GM19099 (cell line): ENCODE measurements around the gene ATP6V1B1.

ENCODE experiments used
- POLR2A ChIP-seq: IDR thresholded peaks from 3 replicates; pipeline ENCODE4 v1.6.1; 2011; ENCODE audit warnings: low read depth; ENCODE audit not compliant: insufficient read length; ENCODE audit errors: extremely low read depth

Gene ATP6V1B1

DNA sequence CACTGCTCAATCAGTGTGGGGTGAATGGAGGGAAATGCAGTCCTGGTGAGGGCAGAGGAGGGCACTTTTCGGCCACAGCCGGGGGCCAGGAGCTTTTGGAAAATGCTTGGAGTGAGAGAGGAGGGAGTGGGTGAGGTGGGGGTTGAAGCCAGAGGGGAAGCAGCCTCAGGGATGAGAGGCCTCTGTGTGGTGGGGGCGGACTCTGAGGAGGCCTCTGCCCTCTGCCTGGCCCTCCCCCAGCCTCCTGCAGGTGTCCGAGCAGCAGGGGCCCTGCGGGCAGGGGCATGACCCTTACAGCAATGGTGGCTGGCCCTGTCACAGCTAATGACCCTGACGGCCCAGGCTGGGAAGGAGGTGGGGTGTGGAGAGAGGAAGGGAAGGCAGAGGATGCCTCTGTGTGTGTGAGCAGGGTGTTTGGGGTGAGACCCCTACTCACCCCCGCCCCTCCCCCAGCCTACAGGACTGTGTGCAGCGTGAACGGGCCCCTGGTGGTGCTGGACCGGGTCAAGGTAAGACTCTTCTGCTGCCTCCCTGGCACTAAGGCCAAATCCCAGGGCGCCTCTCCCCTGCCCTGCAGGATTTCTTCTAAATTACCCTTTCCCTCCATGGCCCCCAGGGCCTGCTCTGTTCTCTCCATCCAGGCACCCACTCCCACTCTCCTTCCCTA, 7.6 kb downstream of the ATP6V1B1 start:
- no peak for TF ChIP-seq POLR2A

DNA sequence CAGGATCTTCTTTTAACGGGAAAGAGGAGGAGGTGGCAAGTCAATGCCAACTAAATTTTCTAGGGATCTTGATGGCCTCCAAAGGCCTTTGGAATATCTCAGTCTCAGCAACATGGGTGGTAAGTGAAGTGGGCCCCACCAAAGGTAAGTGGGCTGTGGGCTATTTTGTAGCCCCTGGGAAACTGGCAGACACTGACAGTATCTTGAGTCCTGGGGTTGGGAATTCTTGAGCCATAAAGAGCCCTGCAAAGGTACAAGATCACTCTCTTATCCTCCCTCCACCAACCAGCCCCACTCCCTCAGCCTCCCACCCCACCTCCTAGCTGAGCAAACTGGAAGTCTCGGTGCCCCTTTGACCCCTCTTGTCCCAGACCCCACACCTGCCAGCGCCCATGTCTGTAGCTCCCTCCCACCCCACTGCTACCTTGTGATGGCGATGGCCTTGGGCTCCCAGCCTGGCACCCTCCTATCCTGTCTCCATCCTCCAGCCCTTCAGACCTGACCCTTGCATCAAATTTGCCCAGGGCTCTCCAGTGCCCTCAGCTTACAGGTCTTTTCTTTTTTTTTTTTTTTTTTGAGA, 8.5 kb downstream of the ATP6V1B1 start:
- TF ChIP-seq POLR2A, result no peak

DNA sequence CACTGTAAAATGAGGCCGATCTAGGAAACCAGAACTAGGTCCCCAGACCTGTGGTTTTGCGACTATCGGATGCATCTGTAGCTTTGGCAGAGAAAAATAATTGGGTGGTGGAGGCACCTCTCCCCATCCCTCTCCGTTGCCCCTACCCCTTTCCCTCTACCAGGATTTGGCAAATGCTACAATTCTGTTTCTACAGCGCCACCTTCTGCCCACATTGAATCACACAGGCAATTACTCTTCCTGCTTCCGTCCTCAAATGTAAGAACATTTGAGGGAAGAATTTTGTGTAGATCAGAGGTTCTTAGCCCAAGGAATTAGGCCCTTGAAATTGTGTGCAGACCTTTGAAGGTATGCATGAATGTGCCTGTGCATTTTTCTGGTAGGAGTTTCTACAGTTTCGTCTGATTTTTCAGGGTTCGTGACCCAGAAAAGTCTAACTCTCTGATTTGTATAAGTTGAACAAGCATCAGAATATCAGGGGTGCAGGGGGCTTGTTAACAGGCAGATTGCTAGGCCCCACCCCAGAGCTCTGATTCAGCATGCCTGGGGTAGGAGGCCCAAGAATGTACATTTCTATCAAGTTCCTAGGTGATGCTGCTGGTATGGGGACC, 11.2 kb downstream of the ATP6V1B1 start:
- no peak for TF ChIP-seq POLR2A

DNA sequence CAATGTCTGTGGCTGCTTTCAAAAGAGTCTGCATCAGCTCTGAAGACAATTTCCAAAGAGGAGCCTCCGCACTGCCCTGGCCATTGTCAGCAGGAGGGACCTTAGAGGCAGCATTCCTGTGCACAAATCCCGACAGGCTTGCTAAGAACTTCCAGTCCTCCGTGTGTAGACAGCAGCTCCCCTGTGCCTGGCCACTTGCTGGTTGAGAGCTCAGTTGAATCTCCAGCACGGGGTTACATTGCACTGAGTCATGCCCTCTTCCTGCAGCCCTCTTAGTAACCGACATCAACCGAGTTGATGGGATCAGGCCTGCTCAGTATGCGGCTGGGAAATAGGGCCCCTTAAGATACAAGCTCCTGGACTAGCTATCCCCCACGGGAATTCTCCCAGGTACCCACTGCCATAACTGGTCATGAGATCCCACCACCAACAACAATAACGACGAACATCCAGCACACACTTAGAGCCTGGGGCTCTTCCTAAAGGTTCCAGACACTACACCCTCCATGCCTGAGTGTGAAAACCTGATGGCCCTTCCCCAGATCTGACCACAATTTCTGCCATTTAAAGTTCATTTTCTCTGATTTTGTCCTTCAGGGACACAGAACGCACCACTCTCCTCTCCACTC, 12.0 kb downstream of the ATP6V1B1 start:
- no peak for TF ChIP-seq POLR2A

DNA sequence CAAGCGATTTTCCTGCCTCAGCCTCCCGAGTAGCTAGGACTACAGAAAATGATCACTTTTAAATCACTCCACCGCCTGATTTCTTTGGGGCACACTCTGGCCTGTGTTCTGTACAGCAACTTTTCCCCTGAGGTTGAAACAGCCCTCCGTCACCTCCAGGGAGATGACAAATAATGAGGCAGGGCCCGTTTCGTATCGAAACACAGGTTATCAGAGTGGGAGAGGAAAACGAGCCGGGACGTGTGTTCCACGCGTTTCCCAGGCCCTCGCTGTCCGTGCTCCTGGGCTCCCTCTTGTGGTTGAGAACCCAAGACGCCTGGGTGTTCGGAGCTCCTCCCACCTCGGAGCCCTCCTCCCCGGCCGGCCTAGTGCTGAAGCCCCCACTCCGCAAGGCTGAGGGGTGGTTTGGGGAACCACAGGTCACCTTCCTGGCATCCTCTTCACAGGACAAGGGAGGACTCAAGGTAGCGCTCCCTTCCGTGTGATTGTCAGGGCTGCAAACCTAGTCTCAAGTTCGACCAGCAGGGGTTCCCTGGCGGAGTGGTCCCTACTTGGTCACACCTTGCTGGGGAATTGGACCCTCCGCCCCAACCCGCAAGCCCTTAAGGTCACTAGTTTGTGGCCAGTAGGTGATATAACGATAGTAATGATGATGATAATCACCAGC, 12.8 kb downstream of the ATP6V1B1 start:
- no peak for TF ChIP-seq POLR2A

DNA sequence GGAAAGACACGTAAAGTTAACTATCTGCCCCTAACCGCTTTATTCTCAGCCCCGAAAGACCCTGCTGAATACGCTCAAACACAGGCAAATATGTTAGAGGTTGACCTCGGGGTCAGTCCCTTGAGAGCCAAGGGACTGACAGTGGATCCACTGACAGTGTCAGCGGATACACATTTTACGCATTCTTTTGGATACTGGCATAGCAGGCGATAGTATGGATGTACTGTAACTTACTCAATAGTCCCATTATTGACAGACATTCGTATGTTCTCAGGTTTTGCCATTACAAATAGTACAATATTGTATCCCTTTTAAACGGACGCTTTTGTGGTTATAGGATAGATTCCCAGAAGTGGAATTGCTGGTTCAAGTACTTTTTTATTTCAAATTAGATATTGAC, 13.4 kb downstream of the ATP6V1B1 start:
- TF ChIP-seq POLR2A, result no peak

DNA sequence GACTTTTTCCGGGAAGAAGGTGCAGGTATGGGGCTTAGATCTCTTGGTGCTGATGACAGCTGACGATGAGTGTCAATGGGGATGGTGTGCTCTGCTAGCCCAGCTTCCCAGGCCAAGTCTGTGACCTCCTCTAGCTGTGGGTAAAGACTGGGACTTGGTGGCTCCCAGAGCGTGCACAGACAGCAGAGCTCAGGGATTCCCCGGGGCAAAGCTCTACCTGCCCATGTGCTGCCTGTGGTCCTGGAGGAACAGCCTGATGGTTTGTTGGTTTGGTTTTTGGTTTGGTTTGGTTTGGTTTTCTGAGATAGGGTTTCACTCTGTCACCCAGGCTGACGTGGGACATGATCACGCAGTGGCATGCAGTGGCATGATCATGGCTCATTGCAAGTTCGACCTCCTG, 19.2 kb downstream of the ATP6V1B1 start:
- no peak for TF ChIP-seq POLR2A

DNA sequence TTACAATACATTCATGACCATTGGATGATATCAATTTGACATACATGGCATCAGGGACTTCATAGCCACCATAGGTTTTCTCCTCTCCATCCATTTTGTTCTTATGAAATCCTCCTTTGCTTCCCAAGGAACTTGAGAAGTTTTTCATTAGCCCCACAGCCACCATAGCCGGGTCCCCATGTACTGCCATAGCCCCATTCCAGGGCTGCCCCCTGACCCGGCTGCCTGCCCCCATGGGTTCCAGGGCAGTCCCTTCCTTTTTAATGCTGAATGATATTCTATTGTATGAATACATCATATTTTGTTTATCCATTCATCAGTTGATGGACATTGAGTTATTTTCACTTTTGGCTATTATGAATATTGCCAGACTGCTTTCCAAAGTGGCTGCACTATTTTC, 20.4 kb downstream of the ATP6V1B1 start:
- no peak for TF ChIP-seq POLR2A

DNA sequence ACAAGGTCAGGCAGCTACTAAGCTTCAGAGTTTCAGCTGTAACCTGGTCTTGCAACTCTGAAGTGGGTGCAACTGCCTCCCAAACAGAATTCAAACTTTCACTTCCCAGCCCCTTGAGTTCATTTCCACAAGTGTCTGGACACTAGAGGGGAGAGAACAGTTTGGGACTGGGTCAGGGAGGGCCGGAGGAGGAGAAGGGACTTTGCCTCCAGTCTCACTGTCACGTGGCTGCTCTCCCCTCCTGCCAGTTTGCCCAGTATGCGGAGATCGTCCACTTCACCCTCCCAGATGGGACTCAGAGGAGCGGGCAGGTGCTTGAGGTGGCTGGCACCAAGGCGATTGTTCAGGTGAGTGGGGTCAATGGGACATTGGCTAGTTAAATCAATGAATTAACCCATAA, 22.1 kb downstream of the ATP6V1B1 start:
- no peak for TF ChIP-seq POLR2A

DNA sequence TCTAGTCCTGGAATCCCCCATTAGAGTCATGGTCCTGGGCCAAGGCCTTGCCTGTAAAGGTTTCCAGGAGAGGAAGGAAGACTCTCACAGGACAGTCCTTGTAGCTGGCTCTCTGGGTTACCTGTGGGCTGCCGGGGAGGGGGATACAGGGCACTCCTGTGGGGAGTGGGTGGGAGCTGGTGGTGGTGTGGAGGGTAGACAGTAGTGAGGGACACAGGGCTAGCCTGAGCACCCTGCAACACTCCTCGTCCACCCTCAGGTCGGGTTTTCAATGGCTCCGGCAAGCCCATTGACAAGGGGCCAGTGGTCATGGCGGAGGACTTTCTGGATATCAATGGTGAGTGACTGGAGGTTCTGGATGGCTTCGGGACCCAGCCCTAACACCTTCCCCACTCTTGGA, 23.1 kb downstream of the ATP6V1B1 start:
- no peak for TF ChIP-seq POLR2A

DNA sequence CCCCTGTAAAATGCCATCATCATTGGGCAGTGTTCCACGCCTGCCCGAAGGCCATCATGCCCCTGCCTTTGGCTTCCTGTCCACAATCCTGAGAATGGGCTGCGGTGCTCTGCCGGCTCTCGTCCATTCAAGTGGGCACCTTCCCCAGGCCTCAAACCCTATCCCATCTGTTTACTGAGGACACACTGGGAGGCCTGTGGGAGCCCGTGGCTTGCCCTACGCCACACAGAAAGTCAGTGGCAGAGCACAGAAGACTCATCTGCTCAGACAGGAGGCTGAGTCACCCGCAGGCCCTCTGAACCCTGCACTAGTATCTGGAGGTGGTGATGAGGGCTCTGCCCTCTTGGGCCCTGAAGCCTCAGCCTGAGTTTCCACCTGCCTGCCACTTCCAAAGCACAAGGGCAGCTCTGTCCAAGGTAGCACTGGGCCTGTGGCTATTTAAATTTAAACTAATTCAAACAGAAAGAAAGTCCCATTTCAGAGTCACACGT, 23.6 kb downstream of the ATP6V1B1 start:
- no peak for TF ChIP-seq POLR2A

DNA sequence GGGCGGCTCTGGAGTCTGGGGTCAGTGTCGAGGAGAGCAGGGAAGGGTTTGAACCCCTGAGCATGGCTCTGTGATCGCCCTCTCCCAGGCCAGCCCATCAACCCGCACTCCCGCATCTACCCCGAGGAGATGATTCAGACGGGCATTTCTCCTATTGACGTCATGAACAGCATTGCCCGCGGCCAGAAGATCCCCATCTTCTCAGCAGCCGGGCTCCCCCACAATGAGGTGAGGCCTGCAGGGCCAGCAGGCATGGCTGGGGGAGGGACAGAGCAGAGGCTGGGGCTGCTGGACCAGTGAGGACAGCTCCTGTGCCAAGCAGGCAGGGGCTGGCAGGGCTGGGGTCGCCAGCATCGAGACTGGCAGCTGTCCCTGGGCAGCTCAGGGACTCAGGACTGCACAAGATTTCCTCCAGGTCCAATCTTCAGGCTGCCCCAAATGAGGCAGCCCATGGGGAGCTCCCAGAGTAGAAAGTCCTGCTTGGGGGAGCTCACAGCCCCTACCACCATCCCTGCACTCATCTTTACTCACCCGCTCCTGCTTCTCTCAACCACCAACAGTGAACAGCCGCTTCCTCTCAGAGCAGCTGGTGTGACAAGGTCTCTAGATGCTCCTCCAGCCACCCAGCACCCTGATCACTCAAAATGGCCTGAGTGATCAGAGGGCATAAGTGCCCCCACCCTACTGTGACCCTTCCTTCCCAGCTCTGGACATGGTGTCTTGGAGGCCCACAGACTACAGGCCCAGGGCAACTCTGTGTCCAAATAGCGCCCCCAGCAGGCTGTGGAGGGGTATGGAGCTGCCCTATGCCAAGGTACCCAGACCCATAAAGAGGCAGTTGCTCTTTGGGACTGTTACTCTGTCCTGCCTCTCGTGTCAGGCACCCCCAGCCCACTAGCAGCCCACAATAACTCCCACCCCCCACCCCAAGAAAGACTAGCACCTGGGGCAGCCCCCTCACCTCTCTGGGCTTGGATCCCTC, 24.4 kb downstream of the ATP6V1B1 start:
- no peak for TF ChIP-seq POLR2A

DNA sequence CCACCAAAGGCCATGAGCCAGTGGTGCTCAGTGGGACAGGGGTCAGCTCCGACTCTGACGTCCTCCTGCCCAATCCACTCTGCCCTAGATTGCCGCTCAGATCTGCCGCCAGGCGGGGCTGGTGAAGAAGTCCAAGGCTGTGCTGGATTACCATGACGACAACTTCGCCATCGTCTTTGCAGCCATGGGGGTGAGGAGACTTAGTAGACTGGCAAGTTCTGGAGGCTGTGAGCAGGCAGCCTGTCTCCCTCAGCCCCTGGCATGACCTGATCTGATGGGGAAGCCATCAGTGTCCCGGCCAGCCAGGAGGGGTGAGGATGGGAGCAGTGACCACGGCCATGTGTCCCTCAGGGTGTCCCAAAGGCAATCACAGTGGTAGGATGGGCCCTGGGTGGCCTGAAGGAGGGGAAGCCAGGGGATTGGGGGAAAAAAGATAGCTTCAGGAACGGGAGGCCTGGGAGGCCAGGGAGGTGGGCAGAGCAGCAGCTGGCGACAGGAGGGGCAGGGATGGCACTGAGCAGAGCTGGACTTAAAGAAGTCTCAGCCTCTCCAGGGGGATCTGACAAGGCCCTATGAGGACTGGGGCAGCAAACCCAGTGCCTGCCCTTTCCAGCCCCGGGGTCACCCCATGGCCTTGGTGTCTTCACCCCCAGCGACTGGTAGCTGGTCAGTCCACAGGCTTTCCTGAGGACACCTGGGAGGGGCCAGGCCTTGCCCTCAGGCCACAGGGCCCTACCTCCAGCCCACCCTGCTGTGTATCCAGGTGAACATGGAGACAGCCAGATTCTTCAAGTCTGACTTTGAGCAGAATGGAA, 25.3 kb downstream of the ATP6V1B1 start:
- no peak for TF ChIP-seq POLR2A
